NOMO-1 treated with DMSO at 0.1 percent for 48 hours (cell line): Measurements from ENCODE around the gene RGS18.
"Not testable (repeated sequence)": the region's sequence is repeated elsewhere in the genome, so short reads cannot be mapped to it uniquely, and the experiment has no call there.

Experiments used
- DNase-seq: peaks from one replicate; lab custom pipeline; 2025; ENCODE audit not compliant: unreplicated experiment; lab: John Stamatoyannopoulos, UW

Gene RGS18

DNA sequence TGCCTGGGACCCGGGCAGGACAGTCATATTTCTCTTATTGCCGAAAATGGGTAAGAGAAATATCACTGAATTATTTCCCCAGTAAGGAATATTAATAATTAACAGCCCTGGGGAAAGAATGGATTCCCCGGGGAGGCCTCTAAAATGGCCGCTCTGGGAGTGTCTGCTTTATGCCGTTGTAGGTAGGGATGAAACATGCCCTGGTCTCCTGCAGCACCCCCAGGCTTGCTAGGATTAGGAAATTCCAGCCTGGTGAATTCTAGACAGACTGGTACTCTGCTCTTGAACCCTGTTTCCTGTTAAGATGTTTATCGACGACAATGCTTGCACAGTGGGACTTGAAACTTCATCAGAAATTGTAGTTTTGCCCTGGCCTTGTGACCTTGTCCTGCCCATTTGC is 6.7 kb downstream of the RGS18 start:
- not testable (repeated sequence) for DNase-seq

- DNase-seq = peak; percentile 41
Measured at GRCh38 chr1:192167011-192167410, 8.7 kb downstream of the RGS18 start.

DNA sequence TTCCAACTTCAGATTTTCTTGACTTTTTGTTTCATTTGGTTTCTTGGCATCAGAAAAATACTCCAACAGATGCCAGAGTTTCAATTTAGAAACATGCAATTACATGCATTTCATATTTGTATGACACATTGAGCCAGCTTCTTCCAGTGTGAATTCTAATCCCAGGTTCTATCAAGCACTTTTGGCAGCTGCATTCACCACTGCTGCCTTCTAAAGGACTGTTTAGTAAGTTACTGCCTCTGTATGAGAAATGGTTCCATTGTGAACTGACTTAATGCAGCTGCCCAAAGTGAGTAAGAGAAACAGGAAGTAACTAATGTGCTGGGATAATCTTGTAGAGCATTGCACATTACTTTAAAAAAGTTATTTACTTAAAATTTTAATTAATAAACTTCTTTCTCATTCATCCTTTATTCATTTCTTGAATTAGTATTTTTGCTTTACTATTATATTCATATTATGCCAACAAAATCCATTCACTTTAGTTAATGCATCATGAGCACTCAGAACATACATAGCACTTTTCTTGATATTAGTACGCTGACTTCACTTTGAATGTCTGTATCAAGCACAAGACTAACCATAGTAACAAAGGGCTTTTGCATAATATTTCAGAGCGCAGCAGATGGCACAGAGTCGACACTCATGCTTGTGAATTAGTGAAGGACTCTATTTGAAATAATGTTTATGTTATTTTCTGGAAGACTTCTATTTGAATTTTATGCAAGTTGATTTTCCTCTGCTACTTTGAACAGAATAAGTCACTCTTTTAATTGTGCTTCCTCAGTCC is 9.8 kb downstream of the RGS18 start:
- DNase-seq = peak; percentile 75

DNA sequence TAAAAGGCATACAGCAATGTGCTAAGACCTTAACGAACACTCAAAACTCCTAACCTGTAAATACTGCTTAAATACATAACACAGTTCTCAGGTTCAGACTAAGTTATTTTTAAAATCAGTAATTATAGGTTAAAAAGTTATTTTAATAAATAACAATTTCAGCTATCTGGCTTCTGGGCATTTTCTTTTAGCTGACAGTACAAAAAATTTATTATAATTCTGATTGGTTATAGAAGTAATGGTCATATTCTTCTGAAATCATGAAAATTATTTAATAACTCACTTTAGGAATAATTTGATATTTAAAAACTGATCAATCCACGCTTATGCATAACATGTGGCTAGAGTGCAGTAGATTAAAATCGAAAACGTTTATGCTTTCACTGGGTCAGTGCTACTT is 10.7 kb downstream of the RGS18 start:
- DNase-seq = no peak

- DNase-seq = peak; percentile 45
Measured at GRCh38 chr1:192170196-192170984, 12.1 kb downstream of the RGS18 start.

DNA sequence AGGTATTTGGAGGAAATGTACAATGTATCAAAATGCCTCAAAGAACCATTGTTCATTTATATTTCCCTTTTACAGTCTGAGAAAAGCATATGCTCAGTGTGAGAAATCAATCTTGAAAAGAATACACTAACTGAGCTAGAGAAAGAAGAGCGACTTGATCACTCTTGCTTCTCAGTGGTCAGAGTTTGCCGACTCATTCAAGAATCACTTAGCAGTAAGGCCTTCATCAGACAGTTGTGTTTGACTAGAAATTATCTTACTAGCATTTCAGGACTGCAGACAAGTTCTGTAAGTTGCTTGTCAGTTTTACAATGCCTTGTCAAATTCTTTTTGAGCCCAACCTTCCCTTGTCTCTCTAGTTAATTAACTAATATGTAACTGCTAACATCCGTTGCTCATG is 12.9 kb downstream of the RGS18 start:
- DNase-seq = peak; percentile 15

- no peak for DNase-seq
Measured at GRCh38 chr1:192175971-192176370, 17.7 kb downstream of the RGS18 start.

- no peak for DNase-seq
Measured at GRCh38 chr1:192183788-192184187, 25.5 kb downstream of the RGS18 start.

GRCh38 chr1:192186197-192186596 is 27.9 kb downstream of the RGS18 start:
- no peak for DNase-seq

DNA sequence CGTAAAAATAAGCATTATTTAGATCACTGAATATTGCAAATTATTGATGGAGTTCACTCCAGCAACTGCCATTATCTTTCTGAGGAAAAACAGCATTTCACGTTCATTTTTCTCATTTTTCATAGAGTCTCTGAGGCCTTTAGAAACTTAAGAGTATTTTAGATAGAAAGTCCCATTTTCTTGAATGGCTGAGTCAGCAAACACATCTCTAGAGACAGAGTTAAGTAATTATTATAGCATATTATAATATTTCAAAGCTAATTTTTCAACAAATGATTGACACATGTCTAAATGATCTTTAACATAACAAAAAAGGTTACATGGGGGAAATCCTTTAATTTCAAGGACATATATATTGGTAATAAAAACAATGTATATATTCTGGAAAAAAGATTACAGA is 31.8 kb downstream of the RGS18 start:
- no peak for DNase-seq

- no peak for DNase-seq
Measured at GRCh38 chr1:192201303-192201702, 43.0 kb downstream of the RGS18 start.

DNA sequence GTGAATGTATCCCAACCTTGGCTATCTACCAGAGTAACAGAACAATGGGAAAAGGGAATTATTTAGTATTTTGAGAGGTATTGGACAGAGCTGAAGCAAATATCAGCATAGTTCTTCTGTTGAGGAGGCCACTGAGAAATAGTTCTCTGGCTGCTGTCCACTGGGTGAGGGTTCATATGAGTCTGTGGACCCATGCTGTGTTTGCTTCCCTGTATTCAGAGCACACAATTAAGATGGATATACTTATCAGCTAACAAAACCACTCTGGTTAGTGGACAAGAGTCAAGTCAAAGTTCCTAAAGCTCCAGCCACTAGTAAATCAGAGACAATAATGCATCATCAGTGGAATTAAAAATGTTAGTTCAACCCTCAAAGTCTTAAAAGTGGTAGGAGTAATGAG is 66.1 kb downstream of the RGS18 start:
- DNase-seq = no peak

DNA sequence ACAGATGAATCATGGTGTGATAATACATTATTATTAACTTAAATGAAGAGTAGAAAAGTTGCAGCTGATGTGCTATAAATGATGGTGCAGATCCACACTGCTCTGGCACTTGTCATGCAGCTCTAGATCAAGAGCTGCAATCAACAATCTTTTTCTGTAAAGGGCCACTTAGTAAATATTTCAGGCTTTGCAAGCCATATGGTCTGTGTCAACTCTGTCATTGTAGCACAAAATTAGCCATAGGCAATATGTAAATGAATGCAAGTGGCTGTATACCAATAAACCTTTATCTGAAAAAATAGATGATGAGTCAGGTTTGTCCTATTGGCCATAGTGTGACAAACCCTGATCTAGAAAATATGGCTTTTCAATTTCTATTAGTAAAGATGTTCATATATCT is 66.6 kb downstream of the RGS18 start:
- DNase-seq = no peak

DNA sequence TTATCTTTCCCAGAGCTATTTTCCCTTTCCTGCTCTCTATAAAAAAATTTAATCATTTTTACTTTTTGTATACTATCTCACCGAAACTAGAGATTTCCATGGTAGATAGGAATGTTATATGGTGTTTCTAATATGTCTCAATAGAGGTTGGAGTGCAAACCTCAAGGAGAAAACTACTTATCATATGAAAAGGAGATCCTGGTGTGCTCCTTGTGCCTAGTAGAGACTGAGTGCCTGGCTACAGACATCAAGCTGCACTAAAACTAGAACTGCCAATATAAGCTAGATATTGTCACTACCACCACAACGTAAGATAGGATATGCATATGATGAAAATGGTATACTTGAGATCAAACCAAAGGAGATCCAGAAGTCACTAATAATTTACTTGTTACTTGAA is 67.0 kb downstream of the RGS18 start:
- no peak for DNase-seq

- peak; percentile 62 for DNase-seq
Measured at GRCh38 chr1:192225703-192226102, 67.4 kb downstream of the RGS18 start.

DNA sequence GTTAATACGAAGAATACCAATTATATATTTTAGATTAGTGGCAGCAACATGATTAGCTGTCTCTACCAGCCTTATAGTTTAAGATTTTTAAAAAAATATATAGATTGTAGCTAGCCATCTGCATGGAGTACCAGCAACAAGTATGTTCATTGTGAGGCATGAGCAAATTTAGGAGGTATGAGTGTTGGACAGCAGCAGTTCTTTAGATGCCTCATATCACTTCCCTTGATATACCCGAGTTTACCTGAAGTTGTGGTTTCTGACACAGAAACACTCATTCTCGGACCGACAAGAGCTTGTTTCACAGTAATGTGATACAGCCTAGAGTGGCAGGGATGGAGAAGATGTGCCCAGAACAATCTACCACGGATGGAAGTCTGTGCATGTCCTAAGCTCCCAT is 69.1 kb downstream of the RGS18 start:
- no peak for DNase-seq

DNA sequence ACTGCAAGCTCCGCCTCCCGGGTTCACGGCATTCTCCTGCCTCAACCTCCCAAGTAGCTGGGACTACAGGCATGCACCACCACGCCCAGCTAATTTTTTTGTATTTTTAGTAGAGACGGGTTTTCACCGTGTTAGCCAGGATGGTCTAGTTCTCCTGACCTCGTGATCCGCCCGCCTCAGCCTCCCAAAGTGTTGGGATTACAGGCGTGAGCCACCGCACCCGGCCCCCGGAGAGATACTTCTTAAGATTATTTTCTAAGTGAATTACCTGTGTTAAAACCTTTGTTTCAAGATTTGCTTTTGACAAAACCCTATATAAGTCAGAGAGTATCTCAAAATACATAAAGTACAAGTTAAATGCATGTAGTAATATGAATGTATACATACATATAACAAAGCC is 69.7 kb downstream of the RGS18 start:
- DNase-seq = not testable (repeated sequence)

DNA sequence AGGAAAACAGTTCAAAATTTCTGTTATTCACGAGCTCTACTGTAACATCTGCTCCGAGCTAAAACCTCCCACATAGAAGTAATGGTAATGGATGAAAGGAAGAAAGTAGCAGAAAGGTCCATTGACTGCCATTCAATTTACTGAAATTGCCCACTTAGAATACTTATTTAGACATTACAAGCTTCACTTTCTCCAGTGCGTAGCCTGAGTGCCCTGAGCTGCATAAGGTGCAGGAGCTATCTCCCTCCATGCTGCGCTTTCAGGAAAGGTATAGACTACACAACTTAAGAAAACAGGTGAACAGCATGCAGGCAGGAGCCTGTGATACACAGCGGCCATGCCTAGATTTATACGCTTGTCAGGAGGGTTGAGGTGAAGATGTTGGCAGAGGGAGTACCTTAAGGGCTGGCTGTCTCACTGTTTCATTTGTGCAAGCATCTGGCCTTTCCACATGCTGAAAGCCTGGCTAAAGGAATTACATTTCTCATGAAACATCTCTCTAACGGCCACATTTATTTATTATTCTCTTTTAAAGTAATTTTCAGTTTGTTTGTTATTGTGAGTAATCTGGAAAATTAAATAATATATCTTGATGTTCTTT is 74.7 kb downstream of the RGS18 start:
- no peak for DNase-seq

DNA sequence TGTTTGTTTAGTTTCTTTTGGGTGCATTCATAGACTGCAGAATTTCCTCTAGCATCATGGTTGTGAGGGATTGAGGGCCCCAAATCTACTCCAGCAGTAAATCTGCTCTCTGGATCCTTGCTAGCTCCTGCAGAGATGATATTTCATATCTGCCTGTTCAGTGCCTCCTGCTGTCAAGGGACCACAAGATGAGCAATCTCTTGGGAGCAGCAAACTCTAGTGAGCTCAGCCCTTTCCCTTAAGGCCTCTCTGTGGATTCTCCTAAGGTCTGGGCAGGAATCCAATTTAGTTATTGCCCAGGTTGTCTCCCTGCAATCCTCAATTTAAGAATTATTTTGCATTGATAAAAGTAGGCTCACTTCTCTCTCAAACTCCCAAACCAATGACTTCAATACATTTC is 76.9 kb downstream of the RGS18 start:
- no peak for DNase-seq
